Measurements from ENCODE around the gene ZNF423.

Gene ZNF423

DNA sequence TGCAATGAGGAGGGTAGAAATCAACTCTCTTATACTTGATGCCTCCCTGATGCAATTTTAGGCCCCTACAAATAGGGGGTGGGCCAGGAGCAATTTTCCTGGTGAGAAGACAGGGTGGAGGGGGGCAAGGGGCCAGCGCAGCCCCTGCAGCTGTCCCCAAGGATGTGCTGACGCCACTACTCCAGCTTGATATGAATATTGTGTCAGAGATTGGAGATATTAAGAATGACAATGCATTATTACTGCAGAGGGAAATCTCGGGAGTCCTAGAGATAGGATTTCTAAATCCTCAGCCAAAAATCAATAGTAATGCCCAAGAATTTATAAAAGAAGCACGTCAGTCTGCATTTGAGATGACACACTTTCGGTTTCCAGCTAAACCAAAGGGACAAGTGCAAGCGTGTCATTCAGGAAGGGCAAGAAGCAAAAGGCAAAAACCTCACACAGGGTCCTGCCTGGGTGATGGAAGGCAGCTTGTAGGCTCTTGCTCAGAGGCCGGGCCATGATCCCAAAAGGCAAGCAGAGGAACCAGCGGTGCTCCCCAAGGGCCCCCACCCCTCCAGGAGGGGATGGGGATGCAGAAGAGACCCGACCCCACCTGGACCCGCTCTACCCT is 303.5 kb downstream of the ZNF423 start:
- no peak for DNase-seq (ENCODE audit: low spot score)

DNA sequence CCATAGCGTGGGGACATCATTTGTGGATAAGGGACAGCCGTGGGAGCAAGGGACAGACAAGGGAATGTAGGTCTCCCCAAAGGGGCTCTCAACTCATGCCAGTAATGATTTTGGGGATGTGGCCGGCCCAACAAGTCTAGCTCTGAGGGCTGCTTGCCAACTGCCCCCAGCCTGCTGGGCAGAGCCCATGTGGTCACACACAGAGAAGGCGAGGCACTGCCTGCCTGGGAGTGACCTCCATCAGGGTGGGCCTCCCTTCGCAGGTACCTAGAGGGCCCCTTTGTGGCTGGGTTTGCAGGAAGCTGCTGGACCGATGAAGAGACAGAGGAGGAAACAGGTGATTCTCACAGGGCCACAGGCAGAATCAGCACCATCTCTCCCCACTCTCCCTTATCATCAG is 305.2 kb downstream of the ZNF423 start:
- DNase-seq (ENCODE audit: low spot score), result no peak

DNA sequence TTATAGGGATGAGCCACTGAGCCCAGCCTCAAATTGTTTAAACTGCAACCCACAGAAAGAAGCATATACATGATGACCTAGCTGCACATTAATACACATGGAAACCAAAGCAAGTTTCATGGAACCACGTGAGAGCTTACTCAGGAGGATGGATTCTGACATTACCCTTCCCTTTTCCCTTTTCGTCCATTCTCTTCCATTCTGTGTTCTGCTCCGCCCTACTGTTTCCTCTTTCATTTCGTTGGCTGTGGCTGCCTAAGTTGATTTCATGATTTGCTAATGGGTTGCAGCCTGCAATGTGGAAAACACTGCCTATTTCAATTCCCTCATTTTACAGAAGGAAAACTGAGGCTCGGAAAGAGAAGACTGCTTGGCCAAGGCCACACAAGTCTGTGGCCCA is 305.8 kb downstream of the ZNF423 start:
- no peak for DNase-seq (ENCODE audit: low spot score)

DNA sequence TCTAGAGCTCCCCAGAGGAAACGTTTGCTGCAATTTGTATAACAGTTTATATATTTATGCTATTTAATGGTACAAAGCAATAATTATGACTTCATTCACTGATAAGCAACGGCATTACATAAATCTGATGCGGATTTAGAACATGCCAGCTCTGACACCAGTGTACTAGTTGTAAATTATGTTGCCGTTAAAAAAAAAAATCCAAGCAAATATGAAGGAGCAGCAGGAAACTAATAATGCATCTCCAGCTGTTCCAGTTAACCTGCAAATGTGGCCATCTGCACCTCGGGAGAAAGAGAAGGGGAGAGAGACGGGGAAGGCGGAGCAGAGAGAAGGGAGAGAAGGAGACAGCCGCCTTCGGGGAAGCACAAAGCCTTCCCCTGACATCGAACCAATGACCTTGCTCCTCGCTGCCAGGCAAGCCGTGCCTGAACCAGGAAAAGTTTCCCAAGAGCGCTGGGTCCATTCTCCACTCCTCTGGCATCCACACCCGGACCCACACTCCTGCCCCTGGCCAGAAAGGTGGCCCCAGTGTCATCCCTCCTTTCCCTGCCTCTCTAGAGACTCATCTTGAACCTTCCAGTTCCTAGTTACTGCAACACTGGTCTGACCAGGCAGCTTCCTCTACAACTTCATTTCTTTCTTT is 307.5 kb downstream of the ZNF423 start:
- DNase-seq (ENCODE audit: low spot score), result no peak

DNA sequence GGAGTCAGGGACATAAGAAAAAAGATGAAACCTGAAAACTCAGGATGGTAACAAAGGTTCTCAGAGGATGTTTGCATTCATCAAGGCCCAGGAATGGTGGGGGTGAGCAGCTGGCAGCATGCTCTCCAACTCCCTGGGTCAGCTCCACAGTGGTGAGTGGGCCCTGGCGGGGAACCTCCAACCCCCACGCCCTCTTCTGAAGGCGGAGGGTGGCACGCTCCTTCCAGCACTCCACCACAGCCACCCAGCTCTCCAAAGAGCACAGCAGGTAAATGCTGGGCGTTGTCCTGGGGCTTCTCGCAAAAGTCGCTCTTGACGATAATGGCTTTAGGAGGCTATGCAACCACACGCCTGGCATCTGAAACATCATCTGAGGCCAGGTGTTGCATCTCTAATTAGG is 308.5 kb downstream of the ZNF423 start:
- DNase-seq (ENCODE audit: low spot score), result no peak

DNA sequence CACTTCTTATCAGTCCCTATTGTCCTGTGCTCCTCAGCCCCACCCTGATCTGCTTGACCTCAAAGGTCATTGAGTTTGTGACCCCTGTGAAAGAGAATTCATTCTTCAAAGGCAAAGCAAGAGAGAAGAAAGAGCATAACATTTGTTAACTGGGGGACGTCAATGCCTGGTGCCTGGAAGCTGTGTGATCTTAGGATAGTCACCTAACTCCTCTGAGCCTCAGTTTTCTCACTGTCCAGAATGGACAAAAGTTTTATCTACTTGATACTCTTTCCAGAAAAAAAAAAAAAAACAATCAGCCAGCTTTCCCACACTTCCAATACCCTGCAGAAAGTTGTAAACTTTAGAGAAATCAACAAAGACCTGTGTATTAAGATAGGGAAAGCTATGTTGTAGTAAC is 309.2 kb downstream of the ZNF423 start:
- DNase-seq (ENCODE audit: low spot score), result no peak

DNA sequence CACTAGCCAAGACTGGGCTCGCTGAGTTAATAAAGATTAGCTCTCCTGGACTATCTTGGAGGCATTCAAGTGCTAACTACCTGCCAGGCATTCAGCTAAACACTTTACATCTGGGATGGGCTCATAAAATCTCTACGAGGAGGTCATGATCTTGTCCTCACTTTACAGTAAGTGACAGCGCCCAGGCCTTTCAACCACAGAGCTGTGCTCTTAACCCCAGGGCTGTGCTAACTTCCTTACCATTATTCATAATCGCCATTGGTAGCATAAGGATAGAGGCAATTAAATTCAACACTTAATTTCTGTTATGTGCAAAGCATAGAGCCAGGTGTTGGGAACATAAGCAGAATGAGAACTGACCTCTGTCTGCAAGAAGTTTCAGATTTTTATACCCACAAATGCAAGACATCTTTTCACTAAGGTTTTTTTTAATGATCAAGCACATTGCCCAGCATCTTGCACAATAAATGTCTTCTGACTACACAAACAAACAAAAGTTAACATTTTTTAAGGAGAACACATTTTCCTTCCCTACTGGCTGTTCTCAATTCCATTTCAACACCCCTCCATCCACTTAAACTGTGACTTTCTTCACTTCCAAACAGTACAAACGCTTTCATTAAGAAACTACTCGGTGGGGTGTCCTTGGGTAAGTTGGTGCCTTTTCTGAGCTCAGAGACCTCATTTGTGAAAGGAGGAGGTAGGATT is 310.0 kb downstream of the ZNF423 start:
- DNase-seq (ENCODE audit: low spot score), result no peak

DNA sequence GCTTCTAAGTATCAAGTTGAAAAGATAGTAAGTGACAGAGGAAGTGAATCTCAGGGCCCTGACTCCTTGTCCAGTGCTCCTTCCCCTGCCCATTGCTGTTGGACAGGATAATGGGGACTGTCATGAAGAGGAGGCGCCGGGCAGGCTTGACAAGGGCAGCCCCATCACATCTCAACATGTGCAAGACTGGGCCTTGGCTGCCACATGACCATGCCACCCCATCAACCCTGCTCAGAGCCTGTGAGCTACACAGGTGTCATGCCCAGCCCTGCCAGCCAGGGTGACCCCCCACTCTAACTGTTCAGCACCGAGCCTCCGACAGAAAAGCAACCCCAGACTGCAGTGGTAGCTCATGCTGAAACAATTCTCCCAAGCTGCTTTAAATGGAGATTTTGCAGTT is 310.7 kb downstream of the ZNF423 start:
- DNase-seq (ENCODE audit: low spot score), result no peak

DNA sequence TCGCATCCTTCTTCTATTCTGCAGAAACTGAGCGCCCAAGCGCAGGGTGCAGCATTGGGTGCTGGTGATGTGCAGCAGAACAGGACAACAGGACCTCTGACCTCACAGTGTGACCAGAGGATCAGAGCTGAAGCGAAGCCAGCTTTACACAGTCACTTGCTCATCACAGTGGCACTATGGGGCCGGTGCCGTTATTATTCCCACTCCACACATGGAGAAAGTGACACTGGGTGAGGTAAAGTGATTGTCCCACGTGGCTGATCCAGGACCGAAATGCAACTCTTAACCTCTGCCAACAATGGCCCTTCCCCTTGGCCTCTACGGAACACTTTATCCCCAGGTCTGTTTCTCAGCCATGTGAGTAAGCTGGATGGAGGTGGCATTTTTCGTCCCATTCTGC is 311.1 kb downstream of the ZNF423 start:
- no peak for DNase-seq (ENCODE audit: low spot score)

DNA sequence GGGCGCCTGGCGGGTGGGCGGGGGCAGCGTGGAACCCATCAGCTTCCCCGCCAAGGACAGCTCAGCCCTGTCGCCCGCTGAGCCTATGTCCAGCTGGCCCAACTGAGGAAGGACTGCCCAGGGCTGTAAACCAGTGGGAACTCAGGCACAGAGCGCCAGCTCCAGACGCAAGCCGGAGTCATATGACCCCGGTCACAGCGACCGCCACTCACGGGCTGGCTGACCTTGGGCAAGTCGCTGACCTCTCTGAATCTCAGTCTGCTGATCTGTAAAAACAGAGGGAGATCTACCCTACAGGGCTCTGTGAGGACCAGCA is 312.3 kb downstream of the ZNF423 start:
- DNase-seq (ENCODE audit: low spot score), result no peak

DNA sequence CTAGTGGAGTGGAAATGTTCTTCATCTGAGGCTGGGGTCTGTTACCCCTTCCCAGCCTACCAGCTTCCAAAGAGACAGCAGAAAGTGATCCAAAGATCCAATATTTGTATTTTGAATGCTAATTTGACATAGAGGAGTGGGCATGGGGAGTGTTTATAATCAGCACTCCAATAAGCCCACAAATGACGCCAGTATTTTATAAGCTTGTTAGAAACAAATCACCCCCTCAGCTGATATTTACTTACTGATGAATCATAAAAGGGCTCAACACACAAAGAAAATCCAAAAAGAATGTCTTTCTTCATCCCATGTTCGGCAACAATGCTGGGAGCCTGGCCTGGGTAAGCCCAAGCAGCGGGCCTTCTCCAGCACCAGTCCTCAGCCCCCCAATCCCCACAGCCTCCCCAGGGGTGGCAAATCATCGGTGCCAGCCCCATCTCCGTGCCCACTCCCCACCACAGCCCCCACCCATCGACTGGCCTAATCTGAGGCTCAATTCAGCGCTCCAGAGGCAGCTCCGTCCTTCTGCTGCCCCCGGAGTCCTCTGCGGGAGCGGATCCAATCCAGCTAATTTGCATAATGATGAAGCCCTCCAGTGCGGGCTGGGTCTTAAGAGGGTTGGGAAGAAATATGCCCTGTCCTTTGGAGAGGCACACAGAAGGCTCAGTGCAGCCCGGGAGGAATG is 312.8 kb downstream of the ZNF423 start:
- no peak for DNase-seq (ENCODE audit: low spot score)

DNA sequence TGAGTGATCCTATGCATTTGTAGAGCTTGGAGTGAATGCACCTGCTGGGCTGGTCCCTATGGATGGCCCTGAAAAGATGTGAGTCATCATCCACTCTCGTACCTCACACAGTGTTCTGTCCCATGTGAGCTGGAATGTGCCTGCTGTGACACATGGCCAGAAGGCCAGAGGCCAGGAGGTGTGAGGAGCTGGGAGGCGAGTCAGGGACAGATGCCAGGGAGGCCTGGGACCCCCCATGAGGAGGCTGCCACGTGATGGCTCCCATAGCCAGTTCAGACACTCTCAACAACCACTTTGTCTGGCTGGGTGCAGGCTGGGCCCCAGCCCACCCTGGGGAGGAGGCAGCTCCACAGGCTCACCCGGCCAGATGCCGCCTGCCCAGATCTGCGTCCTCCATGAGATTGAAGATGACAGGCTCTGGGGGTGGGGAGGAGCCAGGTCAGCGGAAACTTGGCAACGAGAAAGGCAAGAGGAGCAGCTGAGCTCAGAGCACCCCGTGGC is 313.5 kb downstream of the ZNF423 start:
- no peak for DNase-seq (ENCODE audit: low spot score)

DNA sequence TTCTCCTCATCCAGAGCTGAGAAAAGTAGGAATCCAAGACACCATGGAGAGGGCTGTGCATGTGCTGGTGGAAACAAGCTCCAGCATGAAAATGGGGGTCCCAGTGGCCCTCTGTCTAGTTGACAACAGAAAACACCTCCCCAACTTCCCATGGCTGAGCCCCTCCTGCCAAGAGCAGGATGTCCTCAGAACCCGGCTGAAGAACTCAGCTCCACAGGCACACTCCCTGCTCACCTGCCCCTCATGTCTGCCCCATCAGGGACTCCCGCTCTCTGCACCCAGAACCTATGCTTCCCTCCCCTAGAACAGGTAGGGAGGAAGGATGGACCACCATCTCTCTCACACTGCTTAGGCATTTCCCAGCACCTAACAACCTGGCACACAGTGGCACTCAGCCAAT is 315.1 kb downstream of the ZNF423 start:
- no peak for DNase-seq (ENCODE audit: low spot score)

DNA sequence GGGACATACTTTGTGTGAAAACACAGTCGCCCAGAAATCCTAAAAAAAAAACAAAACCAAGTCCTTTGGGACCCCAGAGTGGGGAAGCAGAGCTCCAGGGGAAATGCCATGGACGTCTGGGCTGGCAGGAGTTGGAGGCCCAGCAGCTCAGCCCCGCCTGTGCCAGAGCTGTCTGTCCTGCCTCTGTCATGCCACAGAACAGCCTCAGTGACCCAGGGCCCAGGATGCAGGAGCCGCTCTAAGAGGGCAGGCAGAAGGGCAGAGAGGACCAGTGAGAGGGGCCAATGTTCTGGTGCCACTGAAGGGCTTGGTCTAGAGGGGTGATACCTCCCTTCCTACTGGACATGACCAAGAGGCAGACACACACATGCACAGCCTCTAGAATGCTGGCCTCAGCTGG is 316.2 kb downstream of the ZNF423 start:
- DNase-seq (ENCODE audit: low spot score), result no peak

DNA sequence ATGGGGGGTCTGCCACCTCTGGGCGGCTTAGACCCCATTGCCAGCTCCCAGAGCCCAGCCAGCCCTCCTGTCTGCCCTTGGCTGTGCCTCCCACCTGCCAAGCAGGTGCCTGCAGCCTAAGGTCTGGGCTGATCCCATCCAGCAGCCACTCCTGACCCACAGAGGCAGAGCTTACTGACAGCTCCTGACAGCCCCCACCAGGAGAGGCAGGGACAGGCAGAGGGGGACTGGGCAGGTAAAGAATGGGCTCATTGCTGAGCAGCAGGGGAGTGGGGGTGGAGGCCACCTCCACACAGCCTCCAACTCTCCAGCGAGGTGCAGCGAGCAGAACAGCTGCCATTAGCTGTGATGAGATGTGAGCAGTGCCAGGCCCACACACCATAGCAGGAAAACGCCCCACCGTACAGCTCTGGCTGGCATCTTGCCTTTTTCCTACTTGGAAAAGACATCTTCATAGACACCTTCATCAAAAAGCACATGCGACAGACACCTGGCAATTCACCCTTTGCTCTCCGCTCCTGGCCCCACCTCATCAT is 317.9 kb downstream of the ZNF423 start:
- DNase-seq (ENCODE audit: low spot score), result no peak

DNA sequence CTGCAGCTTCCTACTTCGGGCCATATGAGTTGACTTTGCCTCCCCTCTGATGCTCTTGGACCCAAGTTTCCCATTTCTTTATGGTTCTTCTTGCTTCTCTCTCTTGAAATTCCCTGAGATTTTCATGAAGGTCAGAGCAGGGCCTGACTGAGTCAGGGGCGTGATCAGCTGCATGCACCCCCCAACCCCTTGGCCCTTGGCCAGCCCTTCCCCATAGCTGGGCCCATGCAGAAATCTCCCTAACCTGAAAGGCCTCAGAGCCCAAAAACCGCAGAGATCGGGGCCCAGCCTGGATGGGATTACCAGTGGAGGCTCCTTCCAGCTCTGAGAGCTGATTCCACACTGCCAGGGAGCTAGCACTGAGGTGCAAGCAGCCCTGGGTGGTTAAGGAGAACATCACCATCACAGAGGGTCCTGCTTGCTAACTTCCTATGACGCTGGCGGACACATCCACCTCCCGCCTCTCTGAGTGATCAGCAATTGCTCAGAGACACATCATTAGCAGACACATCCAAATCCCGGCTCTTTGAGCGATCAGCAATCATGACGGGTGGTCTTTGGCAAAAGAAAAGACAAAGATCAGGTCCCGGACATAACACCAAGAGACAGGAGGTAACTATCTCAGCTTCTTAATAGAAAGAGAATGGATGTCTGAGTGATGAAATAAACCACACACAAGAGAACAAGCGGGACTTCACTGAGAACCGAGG is 320.9 kb downstream of the ZNF423 start:
- no peak for DNase-seq (ENCODE audit: low spot score)

DNA sequence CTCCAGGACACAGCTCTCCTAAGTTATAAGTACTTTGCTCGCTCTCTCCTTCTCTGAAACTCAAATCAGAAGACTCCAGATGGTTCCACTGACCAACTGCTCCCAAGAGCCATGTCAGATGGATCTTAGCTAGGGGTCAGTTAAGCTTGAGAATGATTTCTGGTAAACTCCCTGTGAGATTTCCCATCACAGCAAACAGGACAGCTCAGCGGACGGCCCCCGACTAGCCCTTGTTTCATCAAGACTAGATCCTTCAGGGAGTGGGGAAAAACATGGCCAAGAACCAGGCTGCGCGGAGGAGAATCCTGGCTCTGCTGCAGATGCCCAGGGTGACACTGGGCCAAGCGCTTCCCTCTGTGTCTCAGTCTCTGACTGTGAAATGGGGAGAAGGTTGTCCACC is 322.5 kb downstream of the ZNF423 start:
- no peak for DNase-seq (ENCODE audit: low spot score)

DNA sequence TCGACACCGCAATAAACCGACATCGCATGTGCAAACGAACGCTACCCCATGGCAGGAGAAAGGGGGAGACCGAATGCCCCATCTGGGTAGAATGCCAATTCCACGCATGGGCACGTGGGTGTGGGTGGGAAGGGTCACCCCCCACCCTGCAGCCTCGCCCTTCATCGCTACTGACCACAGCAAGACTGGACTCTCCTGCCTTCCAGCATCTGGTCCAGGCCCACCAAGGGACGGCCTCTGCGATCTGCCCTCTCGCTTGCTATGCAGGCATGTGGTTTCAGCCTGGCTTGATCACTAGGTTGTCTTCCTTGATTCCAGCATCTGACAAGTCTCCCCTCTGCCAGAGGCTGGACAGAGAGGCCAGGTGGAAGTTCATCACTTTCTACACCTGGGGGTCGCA is 323.0 kb downstream of the ZNF423 start:
- no peak for DNase-seq (ENCODE audit: low spot score)

DNA sequence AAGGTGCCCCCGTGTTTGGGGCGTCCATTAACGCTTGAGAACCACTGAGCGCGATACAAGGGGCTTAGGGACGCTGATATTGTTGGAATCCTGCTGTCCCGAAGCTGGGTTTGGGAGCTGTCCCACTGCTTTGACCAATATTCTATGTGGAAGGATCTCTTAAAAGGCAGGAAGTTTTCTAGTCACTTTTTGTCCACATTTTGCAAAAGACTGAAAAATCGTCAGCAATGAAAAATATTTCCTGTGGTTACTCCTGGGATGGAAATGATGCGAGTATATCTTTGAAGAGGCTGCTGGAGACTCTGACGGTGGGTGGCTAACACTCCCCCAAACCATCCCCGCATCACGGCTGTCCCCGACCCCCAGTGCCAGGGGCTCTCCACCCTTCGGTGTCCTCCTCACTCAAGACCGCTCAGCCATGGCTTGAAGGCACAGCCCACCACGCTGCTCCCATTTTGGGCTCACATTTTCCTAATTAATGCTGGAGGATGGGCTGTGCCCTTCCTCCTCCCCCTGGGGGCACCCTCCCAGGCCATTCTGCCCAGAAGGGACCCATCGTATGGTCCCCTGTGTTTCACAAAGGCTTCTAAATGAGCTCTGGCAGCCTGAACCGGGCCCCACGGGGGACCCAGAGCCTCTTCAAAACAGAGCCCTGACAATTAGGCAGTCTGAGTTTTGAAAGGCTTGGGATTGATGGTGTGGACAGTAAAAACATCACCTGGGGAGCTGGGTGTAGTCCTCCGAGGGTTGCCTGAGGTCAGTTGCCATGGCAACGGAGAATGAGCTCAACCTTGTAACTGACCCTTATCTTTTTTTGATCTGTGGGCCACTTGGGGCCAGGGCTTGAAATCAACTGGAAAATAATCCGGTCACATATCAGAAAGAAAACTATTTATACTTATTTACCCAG is 323.7 kb downstream of the ZNF423 start:
- DNase-seq (ENCODE audit: low spot score), result no peak

DNA sequence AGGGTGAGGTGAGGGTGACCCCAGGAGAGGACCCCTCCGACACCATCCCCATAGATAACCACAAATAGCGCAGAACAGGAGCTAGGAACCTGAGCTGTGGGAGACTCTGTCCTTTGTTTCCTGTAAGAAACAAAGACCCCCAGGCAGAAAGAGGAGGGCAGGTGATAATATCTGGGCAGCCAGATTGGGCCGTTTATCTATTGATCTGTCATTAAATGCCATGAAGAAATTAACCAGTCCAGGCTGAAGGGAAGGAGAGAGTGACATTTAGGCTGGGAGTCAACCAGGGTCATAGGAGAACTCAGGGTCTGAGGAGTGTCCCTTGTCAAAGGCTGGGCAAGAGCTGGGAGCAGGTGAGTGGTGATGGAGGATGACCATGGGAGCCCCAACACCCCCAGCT is 324.5 kb downstream of the ZNF423 start:
- DNase-seq (ENCODE audit: low spot score), result no peak

DNA sequence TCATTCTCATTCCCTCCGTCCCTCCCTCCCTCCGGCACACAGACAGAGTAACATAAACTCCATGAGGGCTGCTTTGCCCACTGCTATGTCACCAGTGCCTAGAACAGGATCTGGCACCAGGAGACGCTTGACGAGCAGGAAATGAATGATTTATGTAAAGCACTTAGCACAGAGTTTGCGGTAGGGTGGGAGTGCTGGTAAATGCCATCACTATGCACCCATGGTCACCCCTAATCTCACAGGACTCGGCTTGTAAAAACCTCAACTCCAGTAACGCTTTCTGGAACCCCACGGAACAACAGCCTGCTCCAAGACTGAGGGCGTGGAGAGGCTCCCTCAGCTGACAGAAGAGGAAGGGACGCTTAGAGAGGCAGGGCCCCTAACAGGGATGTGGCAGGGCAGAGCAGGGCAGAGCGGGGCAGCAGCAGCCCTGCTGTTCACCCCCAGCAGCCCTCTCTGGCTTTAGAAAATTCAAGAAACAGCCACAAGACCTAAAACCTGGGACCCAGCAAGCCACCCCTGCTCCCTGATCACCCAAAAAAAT is 325.4 kb downstream of the ZNF423 start:
- no peak for DNase-seq (ENCODE audit: low spot score)

Measured in SW480 (cell line).